Ovary (tissue), 9 donors: ENCODE data around the gene PRRC2C. TPM values are rescaled to one million over a fixed set of nuclear protein-coding genes. Genes with fewer than 3 reads are reported as not detected.

Source experiments
- DNase-seq, 5 donors: peaks; one replicate each; pipeline ENCODE4 v3.0.0-alpha.2; 2019 to 2020
- H3K27ac ChIP-seq, 2 donors: fragments of 200-600 bp; one replicate each; pipeline versions ENCODE4 v1.5.1 to v1.8.0; 2019 to 2022
- H3K27me3 ChIP-seq: fragments of 200-600 bp; one replicate; pipeline ENCODE4 v1.8.0; 2022
- H3K36me3 ChIP-seq: fragments of 200-600 bp; sonication (generic); one replicate; pipeline ENCODE4 v1.5.1; 2019
- H3K4me1 ChIP-seq: one replicate; pipeline ENCODE4 v1.8.1; 2013; ENCODE audit warnings: mild to moderate bottlenecking, moderate library complexity; ENCODE audit not compliant: insufficient read depth
- H3K4me3 ChIP-seq: fragments of 200-600 bp; sonication (generic); one replicate; pipeline ENCODE4 v1.5.1; 2017
- H3K9me3 ChIP-seq, 2 donors: fragments of 200-600 bp in 1 of 2; sonication (generic) in 1 of 2; one replicate each; pipeline versions ENCODE4 v1.5.1 to v1.8.1; 2013 to 2019; ENCODE audit warnings: mild to moderate bottlenecking in 1 of 2, moderate library complexity in 1 of 2
- CTCF ChIP-seq, 3 donors: fragments of 450-650 bp in 2 of 3; fragments of 200-600 bp in 1 of 3; IDR thresholded peaks; one replicate each; pipeline versions ENCODE4 v1.5.1 to v1.8.0; 2016 to 2022; ENCODE audit warnings: antibody characterized with exemption in 3 of 3, mild to moderate bottlenecking in 1 of 3
- EP300 ChIP-seq: sonication (generic); formaldehyde crosslinking; IDR thresholded peaks from one replicate; pipeline ENCODE4 v1.6.1; 2017; ENCODE audit warnings: antibody characterized with exemption
- POLR2A ChIP-seq: fragments of 450-650 bp; IDR thresholded peaks from one replicate; pipeline ENCODE4 v1.6.1; 2017; ENCODE audit warnings: antibody characterized with exemption, mild to moderate bottlenecking, moderate library complexity
- WGBS, 3 donors: extraction: QIAGEN DNeasy Blood & Tissue Kit in 1 of 3; methylation state at CpG; one replicate each; pipeline versions ENCODE4 v1.1.5 to v1.1.7; 2013 to 2017; 5-methylcytosine and 5-hydroxymethylcytosine counted together
- intact Hi-C, 4 donors: fragments of 100-400 bp; cut with DNase I; formaldehyde crosslinking; loops; one replicate each; pipeline versions ENCODE4 v1.11.0 to v1.15.1; 2022 to 2023
- polyA plus RNA-seq, 2 donors: library from polyadenylated mRNA; stranded (reverse); fragments of 200-250 nt in 1 of 2; fragments of 350-450 nt in 1 of 2; fragmentation: Illumina TruSeq in 1 of 2; extraction: RNeasy Lipid Tissue Mini Kit (QIAGEN cat#74804) in 1 of 2; gene quantifications; one replicate each; pipeline ENCODE4 v1.2.3, GENCODE V29; 2013 to 2014
- total RNA-seq, 7 donors: library from RNA; depleted of rRNA in 2 of 7; stranded (reverse); fragments of >200 nt in 2 of 7; fragmentation: NEBNext Ultra II Directional in 3 of 7; extraction: Animal tissue kit (Norgen Biotek cat#: 25700) in 3 of 7; gene quantifications; one replicate each; pipeline versions ENCODE4 v1.1.0 to v1.2.4, GENCODE V29; 2016 to 2023
- donor health status: DM: no; HTN: no; CAD: no; lungs with moderate emphysema.
- donor health status: DM: no; HTN: no; CAD: no.
- donor health status: Bipolar disorder and iron deficiency.
- donor health status: DM: yes; HTN: yes; CAD: no.
- donor health status: DM: no; HTN: no; CAD: no.
- donor health status: DM: yes; HTN: yes; CAD: no.

The PRRC2C gene
- total and polyA plus RNA-seq, 9 donors = 30.7 to 136 (median 107) TPM

GRCh38 chr1:171628225-171628624 is 142.9 kb downstream of the PRRC2C start:
- no peaks in the 10 kb centered on the region for H3K36me3 ChIP-seq
- no peaks in the 10 kb centered on the region for H3K9me3 ChIP-seq
- intact Hi-C loops = no loop called here
- no peak for DNase-seq
- H3K27ac ChIP-seq = no peak overlapping the region
- no peaks in the 10 kb centered on the region for H3K4me1 ChIP-seq
- WGBS, 3 donors = 67 to 74% (median 72%) methylated on average over 2 of the region's 2 CpGs
- TF ChIP-seq CTCF (IDR thresholded peaks at IDR 0.05) (no peak), EP300 (no peak), POLR2A (no peak)
- H3K4me3 ChIP-seq = no peak overlapping the region
- no peaks in the 10 kb centered on the region for H3K27me3 ChIP-seq

GRCh38 chr1:171635661-171636060 is 150.3 kb downstream of the PRRC2C start:
- intact Hi-C loops = no loop called here
- Histone ChIP-seq H3K9me3 (no peaks in the 10 kb centered on the region), H3K36me3 (no peaks in the 10 kb centered on the region), H3K4me3 (no peak overlapping the region), H3K27ac (no peak overlapping the region), H3K4me1 (no peaks in the 10 kb centered on the region), H3K27me3 (no peaks in the 10 kb centered on the region)
- no peak for DNase-seq
- 69 to 84% (median 80%) methylated on average over 2 of the region's 2 CpGs for WGBS, 3 donors
- TF ChIP-seq CTCF (IDR thresholded peaks at IDR 0.05) = no peak
- no peak for TF ChIP-seq POLR2A
- no peak for TF ChIP-seq EP300

GRCh38 chr1:171636141-171636540 is 150.8 kb downstream of the PRRC2C start:
- DNase-seq = no peak
- Histone ChIP-seq H3K27ac (no peak overlapping the region), H3K4me1 (no peaks in the 10 kb centered on the region), H3K27me3 (no peaks in the 10 kb centered on the region), H3K36me3 (no peaks in the 10 kb centered on the region), H3K4me3 (no peak overlapping the region), H3K9me3 (no peaks in the 10 kb centered on the region)
- TF ChIP-seq POLR2A (no peak), EP300 (no peak), CTCF (IDR thresholded peaks at IDR 0.05) (no peak)
- 61 to 73% (median 70%) methylated on average over 11 of the region's 11 CpGs for WGBS, 3 donors
- intact Hi-C loops = no loop called here

- no peak overlapping the region for H3K4me3 ChIP-seq
- no peak for DNase-seq
- intact Hi-C loops = loop anchor here in 1 of 4 donors (2.0 kb wide), 1 partner anchor 75 kb away; no protein-coding TSS in a partner anchor
- H3K27me3 ChIP-seq = no peaks in the 10 kb centered on the region
- no peaks in the 10 kb centered on the region for H3K4me1 ChIP-seq
- H3K27ac ChIP-seq = no peak overlapping the region
- H3K9me3 ChIP-seq = no peaks in the 10 kb centered on the region
- no peaks in the 10 kb centered on the region for H3K36me3 ChIP-seq
- no peak for TF ChIP-seq EP300
- 59 to 68% (median 61%) methylated on average over 4 of the region's 4 CpGs for WGBS, 3 donors
Observed at GRCh38 chr1:171637928-171638576, 152.7 kb downstream of the PRRC2C start.

- no peaks in the 10 kb centered on the region for H3K27me3 ChIP-seq
- intact Hi-C loops = loop anchor here in 3 of 4 donors (5.0 to 10.0 kb wide), 4 partner anchors 75 to 345 kb away; partner anchors contain the start of gene PRRC2C (in 1 of the 3)
- peaks cover 1% of the 10 kb centered on the region for H3K4me1 ChIP-seq
- TF ChIP-seq EP300 (no peak), CTCF (IDR thresholded peaks at IDR 0.05) (no peak), POLR2A (no peak)
- H3K9me3 ChIP-seq = no peaks in the 10 kb centered on the region
- H3K4me3 ChIP-seq = no peak overlapping the region
- H3K27ac ChIP-seq = no peak overlapping the region
- no peak for DNase-seq
- WGBS, 3 donors = 98 to 100% (median 100%) methylated on average over 1 of the region's 1 CpG
- no peaks in the 10 kb centered on the region for H3K36me3 ChIP-seq
Observed at GRCh38 chr1:171640225-171640624, 154.9 kb downstream of the PRRC2C start.
